Stimulated activated CD8-positive, alpha-beta memory T cell treated with anti-CD3 and anti-CD28 coated beads, Interleukin-4, amount 100 ng/mL, for 1 hour (primary cell): ENCODE measurements around the gene GALNT9.

Source experiments
- DNase-seq, 2 donors: peaks; one replicate each; pipeline ENCODE4 v3.0.0-alpha.2; 2020; ENCODE audit warnings: low read depth in 2 of 2, low spot score in 1 of 2

Gene GALNT9

GRCh38 chr12:132344601-132345000 is 15.2 kb upstream of the GALNT9 start:
- DNase-seq = no peak

GRCh38 chr12:132344181-132344580 is 14.8 kb upstream of the GALNT9 start:
- DNase-seq = no peak

- no peak for DNase-seq
Observed at GRCh38 chr12:132343294-132344004, 14.1 kb upstream of the GALNT9 start.

- no peak for DNase-seq
Observed at GRCh38 chr12:132342251-132343227, 13.2 kb upstream of the GALNT9 start.

- DNase-seq = no peak
Observed at GRCh38 chr12:132341318-132342050, 12.1 kb upstream of the GALNT9 start.

- DNase-seq = no peak
Observed at GRCh38 chr12:132340266-132341035, 11.1 kb upstream of the GALNT9 start.

- DNase-seq = no peak
Observed at GRCh38 chr12:132339856-132340255, 10.5 kb upstream of the GALNT9 start.

GRCh38 chr12:132338781-132339180 is 9.4 kb upstream of the GALNT9 start:
- no peak for DNase-seq

GRCh38 chr12:132338311-132338710 is 8.9 kb upstream of the GALNT9 start:
- no peak for DNase-seq

- DNase-seq = no peak
Observed at GRCh38 chr12:132337557-132337956, 8.2 kb upstream of the GALNT9 start.

- DNase-seq = no peak
Observed at GRCh38 chr12:132336451-132337413, 7.3 kb upstream of the GALNT9 start.

- no peak for DNase-seq
Observed at GRCh38 chr12:132335179-132335756, 5.9 kb upstream of the GALNT9 start.

- DNase-seq = no peak
Observed at GRCh38 chr12:132333766-132334165, 4.4 kb upstream of the GALNT9 start.

GRCh38 chr12:132333273-132333672 is 3.9 kb upstream of the GALNT9 start:
- no peak for DNase-seq

- DNase-seq = no peak
Observed at GRCh38 chr12:132330549-132330881, 1.1 kb upstream of the GALNT9 start.

GRCh38 chr12:132329720-132330548 is 545 bp upstream of the GALNT9 start:
- no peak for DNase-seq

GRCh38 chr12:132328282-132329029 is 933 bp downstream of the GALNT9 start:
- DNase-seq = no peak
